Bronchial epithelial cell (primary cell): ENCODE data around the gene NOL11. TPM values are rescaled to one million over a fixed set of nuclear protein-coding genes. Genes with fewer than 3 reads are reported as not detected.

Experiments
- DNase-seq: peaks from one replicate; pipeline ENCODE4 v3.0.0-alpha.2; 2010; ENCODE audit warnings: low read depth
- FAIRE-seq: peaks from 2 replicates; lab custom pipeline; 2011; peaks lifted over from hg19 to GRCh38; lab: Jason Lieb, UNC
- H3K27me3 ChIP-seq: 2 replicates; pipeline ENCODE4 v1.5.1; 2011; ENCODE audit warnings: low read length; ENCODE audit not compliant: control insufficient read depth, insufficient read depth
- H3K36me3 ChIP-seq: 2 replicates; pipeline ENCODE4 v1.5.1; 2011; ENCODE audit warnings: low read length; ENCODE audit not compliant: control insufficient read depth, insufficient read depth
- H3K4me3 ChIP-seq: 2 replicates; pipeline ENCODE4 v1.5.1; 2011; ENCODE audit warnings: mild to moderate bottlenecking, low read depth, low read length, control low read depth
- total RNA-seq: library from RNA; depleted of rRNA; stranded (reverse); fragments of >200 nt; gene quantifications from 2 replicates; pipeline ENCODE4 v1.2.1, GENCODE V29; 2014
- TF ChIP-seq, protein P1 (sequence below): IDR thresholded peaks from 2 replicates; pipeline ENCODE4 v1.5.1; 2011; ENCODE audit warnings: mild to moderate bottlenecking, moderate library complexity, low read length, control low read depth, inconsistent platforms; ENCODE audit not compliant: insufficient read depth, severe bottlenecking

Gene NOL11
- total RNA-seq = 27.0 and 29.2 TPM in 2 replicates

DNA sequence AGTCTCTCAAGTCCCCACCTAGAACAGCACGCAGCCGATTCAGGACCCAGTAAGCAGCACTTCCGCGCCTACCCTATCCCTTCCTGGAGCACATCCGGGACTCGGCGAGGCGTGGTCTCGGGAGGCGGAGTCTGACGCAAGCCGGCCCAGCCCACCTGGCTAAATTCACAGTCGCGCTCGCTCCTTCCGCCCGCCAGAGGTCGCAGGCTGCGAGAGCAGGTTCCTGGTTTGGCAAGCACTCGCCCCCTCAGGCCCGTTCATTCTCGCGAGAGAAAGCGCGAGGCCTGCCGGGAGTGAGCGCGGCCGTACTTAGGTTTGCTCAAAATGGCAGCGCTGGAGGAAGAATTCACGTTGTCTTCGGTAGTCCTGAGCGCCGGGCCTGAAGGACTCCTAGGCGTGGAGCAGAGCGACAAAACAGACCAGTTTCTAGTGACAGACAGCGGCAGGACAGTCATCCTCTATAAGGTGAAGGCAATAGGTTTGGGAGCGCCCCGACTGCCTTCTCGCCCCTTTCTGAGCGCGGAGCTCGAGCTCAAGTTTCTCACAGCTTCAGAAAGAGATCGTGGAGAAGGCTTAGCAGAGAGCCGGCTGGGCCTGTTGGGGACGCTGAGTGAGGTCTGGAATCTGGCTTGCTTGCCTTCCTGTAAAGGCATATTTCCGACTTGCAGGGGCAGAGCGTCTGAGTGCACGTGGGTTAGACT, at the start of gene NOL11:
Gene NOL11 (plus strand): TSS at position 313 of the 701 bp plus-strand sequence. CDS start 12 bp downstream, at position 325.
- no peaks in the 10 kb centered on the region for H3K27me3 ChIP-seq
- H3K4me3 ChIP-seq = peak within 1 kb of the TSS; percentile 75
- no peak for FAIRE-seq
- peak; percentile 95 for DNase-seq
- H3K36me3 ChIP-seq = peaks cover 13% of the 10 kb centered on the region
- TF ChIP-seq, protein P1, sequence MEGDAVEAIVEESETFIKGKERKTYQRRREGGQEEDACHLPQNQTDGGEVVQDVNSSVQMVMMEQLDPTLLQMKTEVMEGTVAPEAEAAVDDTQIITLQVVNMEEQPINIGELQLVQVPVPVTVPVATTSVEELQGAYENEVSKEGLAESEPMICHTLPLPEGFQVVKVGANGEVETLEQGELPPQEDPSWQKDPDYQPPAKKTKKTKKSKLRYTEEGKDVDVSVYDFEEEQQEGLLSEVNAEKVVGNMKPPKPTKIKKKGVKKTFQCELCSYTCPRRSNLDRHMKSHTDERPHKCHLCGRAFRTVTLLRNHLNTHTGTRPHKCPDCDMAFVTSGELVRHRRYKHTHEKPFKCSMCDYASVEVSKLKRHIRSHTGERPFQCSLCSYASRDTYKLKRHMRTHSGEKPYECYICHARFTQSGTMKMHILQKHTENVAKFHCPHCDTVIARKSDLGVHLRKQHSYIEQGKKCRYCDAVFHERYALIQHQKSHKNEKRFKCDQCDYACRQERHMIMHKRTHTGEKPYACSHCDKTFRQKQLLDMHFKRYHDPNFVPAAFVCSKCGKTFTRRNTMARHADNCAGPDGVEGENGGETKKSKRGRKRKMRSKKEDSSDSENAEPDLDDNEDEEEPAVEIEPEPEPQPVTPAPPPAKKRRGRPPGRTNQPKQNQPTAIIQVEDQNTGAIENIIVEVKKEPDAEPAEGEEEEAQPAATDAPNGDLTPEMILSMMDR = peak; percentile 97

DNA sequence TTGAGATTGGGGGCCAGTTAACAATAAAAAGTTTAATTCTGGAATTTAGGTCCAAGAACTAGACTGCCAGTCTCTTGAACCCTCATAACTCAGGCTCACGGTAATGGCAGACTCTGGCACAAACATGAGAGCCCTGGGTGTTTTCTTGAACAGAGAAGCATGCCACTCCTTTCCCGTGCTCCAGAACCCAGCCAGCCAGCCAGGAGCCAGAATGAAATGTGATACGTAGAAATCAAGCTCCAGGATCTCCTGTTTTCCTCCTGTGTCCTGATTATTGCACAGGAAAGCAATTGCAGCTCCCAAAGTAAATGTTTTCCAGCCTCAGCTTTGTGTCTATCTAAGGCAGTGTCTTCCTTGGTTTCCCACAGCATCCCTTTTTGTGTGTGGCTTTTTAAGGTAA, 46.2 kb upstream of the NOL11 start:
- FAIRE-seq = no peak
- Histone ChIP-seq H3K36me3 (peaks cover 2% of the 10 kb centered on the region), H3K4me3 (no peak overlapping the region), H3K27me3 (no peaks in the 10 kb centered on the region)
- DNase-seq = no peak
- TF ChIP-seq, protein P1 = no peak

DNA sequence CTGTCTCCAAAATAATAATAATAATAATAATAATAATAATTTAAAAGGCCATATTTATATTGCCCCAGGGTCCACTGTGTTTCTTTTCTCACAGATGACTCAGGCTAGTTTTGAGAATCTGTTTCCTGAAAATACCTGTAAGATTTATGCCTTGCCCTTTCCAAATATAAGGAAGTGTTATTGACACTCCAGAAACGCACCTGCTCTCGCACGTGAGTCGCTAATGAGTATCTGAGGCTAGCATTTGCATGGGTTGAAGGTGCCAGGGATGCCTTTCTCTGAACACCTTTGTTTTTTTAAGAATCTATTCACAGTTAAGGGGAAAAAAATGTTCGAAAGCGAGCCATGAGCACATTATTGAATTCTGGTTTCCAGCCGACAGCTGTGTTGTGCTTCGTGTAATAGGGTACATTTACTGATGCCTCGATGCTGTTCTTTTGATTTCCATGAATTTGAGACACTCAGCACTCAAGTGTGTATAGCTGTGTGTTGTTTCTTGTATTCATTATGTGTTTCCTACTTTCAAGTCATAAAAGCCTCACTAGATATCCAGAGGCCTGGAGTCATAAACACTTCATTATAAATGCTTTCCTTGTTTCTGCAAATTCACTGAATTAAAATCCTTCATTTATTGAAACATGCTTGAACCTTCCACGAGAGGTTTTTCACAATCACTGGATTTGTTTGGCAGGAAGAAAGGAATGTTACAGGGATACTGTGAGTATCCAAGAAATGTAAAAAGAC, 45.0 kb upstream of the NOL11 start:
- DNase-seq (peak; percentile 16), FAIRE-seq (no peak)
- TF ChIP-seq, protein P1 = no peak
- Histone ChIP-seq H3K36me3 (peaks cover 2% of the 10 kb centered on the region), H3K4me3 (no peak overlapping the region), H3K27me3 (no peaks in the 10 kb centered on the region)

DNA sequence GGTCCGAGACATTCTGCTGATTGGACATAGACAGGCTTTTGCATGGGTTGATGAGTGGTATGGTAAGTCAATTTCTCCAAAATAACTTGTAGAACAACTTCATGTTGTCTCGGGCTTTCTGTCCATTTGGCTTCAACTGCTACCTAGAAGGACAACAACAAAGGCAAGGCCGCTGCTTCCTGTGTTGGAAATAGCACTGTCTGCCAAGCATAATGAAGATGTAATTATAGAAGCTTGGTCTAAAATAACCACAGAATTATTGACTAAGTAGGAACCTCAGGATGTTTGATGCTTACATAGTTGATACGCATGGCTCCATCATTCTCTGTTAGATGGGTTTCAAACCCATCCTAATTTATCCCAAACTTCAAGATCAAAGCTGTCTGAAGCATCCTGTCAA, 42.3 kb upstream of the NOL11 start:
- H3K36me3 ChIP-seq = no peaks in the 10 kb centered on the region
- FAIRE-seq (no peak), DNase-seq (no peak)
- TF ChIP-seq, protein P1 = no peak
- no peaks in the 10 kb centered on the region for H3K27me3 ChIP-seq
- no peak overlapping the region for H3K4me3 ChIP-seq

DNA sequence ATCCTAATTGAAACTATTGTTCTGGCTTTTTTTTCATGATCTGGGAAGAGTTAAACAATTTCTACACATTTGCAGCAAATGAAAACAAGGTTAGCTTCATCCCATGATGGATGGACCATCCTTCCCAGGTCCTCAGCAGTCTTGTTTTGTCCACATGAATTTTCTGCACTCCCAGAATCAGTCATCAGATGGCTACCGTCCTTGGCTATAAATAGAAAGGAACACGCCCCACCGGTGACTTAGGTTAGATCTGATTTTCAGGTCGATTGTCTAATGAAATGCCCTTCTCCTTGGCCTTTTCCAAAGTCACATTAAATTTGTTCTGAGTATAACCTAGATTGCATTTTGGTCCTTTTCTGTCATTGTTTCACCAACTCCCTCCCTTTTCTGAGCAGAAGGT, 41.4 kb upstream of the NOL11 start:
- no peaks in the 10 kb centered on the region for H3K27me3 ChIP-seq
- no peaks in the 10 kb centered on the region for H3K36me3 ChIP-seq
- FAIRE-seq (no peak), DNase-seq (no peak)
- TF ChIP-seq, protein P1 = no peak
- no peak overlapping the region for H3K4me3 ChIP-seq
